DND-41 (cell line): ENCODE measurements around the gene MYO1B.

Source experiments
- ATAC-seq: fragments of 200-7000 bp; cut with Tn5 transposase; 3 replicates; pipeline ENCODE4 v1.9.1; 2021; ENCODE audit warnings: low read depth; ENCODE audit not compliant: insufficient read depth
- DNase-seq: peaks from one replicate; pipeline ENCODE4 v3.0.0-alpha.2; 2020
- H2AFZ ChIP-seq: 2 replicates; pipeline ENCODE4 v1.6.0; 2012; ENCODE audit warnings: low read depth, low read length
- H3K27ac ChIP-seq: 2 replicates; pipeline ENCODE4 v1.5.1; 2012; ENCODE audit warnings: low read length, inconsistent platforms
- H3K27me3 ChIP-seq: fragments of 200-600 bp; sonication (generic); 2 replicates; pipeline ENCODE4 v1.6.0; 2012; ENCODE audit warnings: low read length, mild to moderate bottlenecking, inconsistent platforms; ENCODE audit not compliant: insufficient read depth, poor library complexity
- H3K36me3 ChIP-seq: 2 replicates; pipeline ENCODE4 v1.5.1; 2012; ENCODE audit warnings: low read length, inconsistent platforms; ENCODE audit not compliant: insufficient read depth
- H3K4me1 ChIP-seq: 2 replicates; pipeline ENCODE4 v1.5.1; 2012; ENCODE audit warnings: mild to moderate bottlenecking, low read length; ENCODE audit not compliant: insufficient read depth
- H3K4me2 ChIP-seq: 2 replicates; pipeline ENCODE4 v1.6.0; 2012; ENCODE audit warnings: mild to moderate bottlenecking, moderate library complexity, low read length, inconsistent platforms; ENCODE audit not compliant: insufficient read depth
- H3K4me3 ChIP-seq, 2 experiments: fragments of 200-600 bp in 1 of 2; shearing (Covaris generic) in 1 of 2; 2 replicates each; pipeline ENCODE4 v1.5.1; 2012 to 2016; ENCODE audit warnings: inconsistent platforms in 2 of 2, low read length in 2 of 2, mild to moderate bottlenecking in 2 of 2, low read depth in 1 of 2, moderate library complexity in 1 of 2
- H3K79me2 ChIP-seq: 2 replicates; pipeline ENCODE4 v1.6.0; 2012; ENCODE audit warnings: low read length, inconsistent platforms; ENCODE audit not compliant: insufficient read depth
- H3K9ac ChIP-seq: 2 replicates; pipeline ENCODE4 v1.6.0; 2012; ENCODE audit warnings: low read depth, mild to moderate bottlenecking, inconsistent platforms, low read length, moderate library complexity
- H3K9me3 ChIP-seq: 2 replicates; pipeline ENCODE4 v1.5.1; 2012; ENCODE audit warnings: low read length, moderate library complexity, mild to moderate bottlenecking, inconsistent platforms; ENCODE audit not compliant: insufficient read depth, severe bottlenecking
- H4K20me1 ChIP-seq: 2 replicates; pipeline ENCODE4 v1.6.0; 2012; ENCODE audit warnings: low read length; ENCODE audit not compliant: insufficient read depth
- CTCF ChIP-seq: IDR thresholded peaks from 2 replicates; pipeline ENCODE4 v1.5.1; 2012; ENCODE audit warnings: borderline replicate concordance, low read length, moderate library complexity, mild to moderate bottlenecking; ENCODE audit not compliant: poor library complexity, severe bottlenecking; ENCODE audit errors: extremely low read depth
- EZH2 ChIP-seq: IDR thresholded peaks from 3 replicates; pipeline ENCODE4 v1.6.1; 2012; ENCODE audit warnings: borderline replicate concordance, low read depth, mild to moderate bottlenecking, moderate library complexity, low read length, inconsistent platforms; ENCODE audit not compliant: severe bottlenecking

MYO1B gene

GRCh38 chr2:191280834-191281756, 35.9 kb downstream of the MYO1B start:
- no peak overlapping the region for H3K4me2 ChIP-seq
- no peak overlapping the region for H3K9ac ChIP-seq
- H3K27ac ChIP-seq = no peak overlapping the region
- no peaks in the 10 kb centered on the region for H3K27me3 ChIP-seq
- DNase-seq (no peak), ATAC-seq (no peak)
- no peaks in the 10 kb centered on the region for H3K4me1 ChIP-seq
- TF ChIP-seq EZH2 = no peak
- TF ChIP-seq CTCF = no peak
- H3K79me2 ChIP-seq = no peaks in the 10 kb centered on the region
- H4K20me1 ChIP-seq = no peaks in the 10 kb centered on the region
- no peaks in the 10 kb centered on the region for H3K9me3 ChIP-seq
- H2AFZ ChIP-seq = no peak overlapping the region
- H3K4me3 ChIP-seq = no peak overlapping the region
- H3K36me3 ChIP-seq = 0 out of 2 replicates have a peak, but pooled peaks cover 2% of the 10 kb centered on the region

DNA sequence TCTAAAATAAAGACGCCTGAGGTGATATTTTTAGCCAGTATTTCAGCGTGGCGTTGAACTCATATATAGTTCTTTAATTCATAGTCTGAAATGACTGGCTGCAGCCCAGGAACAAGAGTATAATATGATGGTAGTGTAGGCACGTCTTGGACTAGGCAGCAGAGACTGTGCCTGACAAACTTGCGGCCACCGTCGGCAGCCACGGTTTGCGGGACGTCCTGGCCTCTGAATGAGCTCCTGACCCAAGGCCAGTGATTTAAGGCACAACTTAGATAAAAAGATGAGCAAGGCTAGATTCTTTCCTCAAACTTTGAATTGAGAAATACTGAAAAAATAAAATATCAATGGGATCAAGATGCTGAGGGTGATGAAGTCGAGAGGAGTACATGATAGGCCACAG, 40.0 kb downstream of the MYO1B start:
- DNase-seq (no peak), ATAC-seq (no peak)
- Histone ChIP-seq H3K4me3 (no peak overlapping the region), H3K27me3 (no peaks in the 10 kb centered on the region), H3K27ac (no peak overlapping the region), H3K4me1 (no peaks in the 10 kb centered on the region), H3K4me2 (no peak overlapping the region), H2AFZ (no peak overlapping the region), H3K79me2 (no peaks in the 10 kb centered on the region), H3K36me3 (no peaks in the 10 kb centered on the region), H3K9ac (no peak overlapping the region), H4K20me1 (no peaks in the 10 kb centered on the region), H3K9me3 (no peaks in the 10 kb centered on the region)
- TF ChIP-seq CTCF = no peak
- no peak for TF ChIP-seq EZH2

DNA sequence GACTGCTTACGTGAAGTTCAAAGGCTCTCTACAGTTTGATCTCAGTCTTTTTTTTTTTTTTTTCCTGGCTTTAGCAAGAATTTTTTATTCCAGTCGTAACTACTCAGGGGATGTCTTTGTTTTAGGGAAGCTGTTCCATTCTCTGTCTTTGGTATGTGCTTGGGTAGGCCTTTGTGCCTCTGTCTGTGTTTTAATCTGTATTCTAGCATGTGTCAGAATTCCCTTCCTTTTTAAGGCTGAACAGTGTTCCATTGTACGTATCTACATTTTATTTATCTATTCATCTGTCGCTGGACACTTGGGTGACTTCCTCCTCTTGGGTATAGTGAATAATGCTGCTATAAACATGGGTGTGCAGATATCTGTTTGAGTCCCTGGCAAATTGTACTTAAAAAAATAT, 42.6 kb downstream of the MYO1B start:
- DNase-seq = no peak
- Histone ChIP-seq H3K4me3 (no peak overlapping the region), H3K4me2 (no peak overlapping the region), H3K36me3 (no peaks in the 10 kb centered on the region), H3K9ac (no peak overlapping the region), H3K9me3 (no peaks in the 10 kb centered on the region), H4K20me1 (no peaks in the 10 kb centered on the region), H3K4me1 (no peaks in the 10 kb centered on the region), H2AFZ (no peak overlapping the region), H3K27me3 (no peaks in the 10 kb centered on the region), H3K79me2 (no peaks in the 10 kb centered on the region), H3K27ac (no peak overlapping the region)
- ATAC-seq = no peak
- no peak for TF ChIP-seq EZH2
- TF ChIP-seq CTCF = no peak
